GM19468 (cell line): ENCODE data around the gene TSHZ2.
"Not testable (repeated sequence)": the region's sequence is repeated elsewhere in the genome, so short reads cannot be mapped to it uniquely, and the experiment has no call there.

Source experiments
- ATAC-seq: cut with Tn5 transposase; IDR thresholded peaks from one replicate; pipeline ENCODE4 v1.9.1; 2021; ENCODE audit warnings: mild to moderate bottlenecking, moderate library complexity, moderate number of reproducible peaks; ENCODE audit not compliant: unreplicated experiment; ENCODE audit errors: extremely low read depth

TSHZ2 gene

DNA sequence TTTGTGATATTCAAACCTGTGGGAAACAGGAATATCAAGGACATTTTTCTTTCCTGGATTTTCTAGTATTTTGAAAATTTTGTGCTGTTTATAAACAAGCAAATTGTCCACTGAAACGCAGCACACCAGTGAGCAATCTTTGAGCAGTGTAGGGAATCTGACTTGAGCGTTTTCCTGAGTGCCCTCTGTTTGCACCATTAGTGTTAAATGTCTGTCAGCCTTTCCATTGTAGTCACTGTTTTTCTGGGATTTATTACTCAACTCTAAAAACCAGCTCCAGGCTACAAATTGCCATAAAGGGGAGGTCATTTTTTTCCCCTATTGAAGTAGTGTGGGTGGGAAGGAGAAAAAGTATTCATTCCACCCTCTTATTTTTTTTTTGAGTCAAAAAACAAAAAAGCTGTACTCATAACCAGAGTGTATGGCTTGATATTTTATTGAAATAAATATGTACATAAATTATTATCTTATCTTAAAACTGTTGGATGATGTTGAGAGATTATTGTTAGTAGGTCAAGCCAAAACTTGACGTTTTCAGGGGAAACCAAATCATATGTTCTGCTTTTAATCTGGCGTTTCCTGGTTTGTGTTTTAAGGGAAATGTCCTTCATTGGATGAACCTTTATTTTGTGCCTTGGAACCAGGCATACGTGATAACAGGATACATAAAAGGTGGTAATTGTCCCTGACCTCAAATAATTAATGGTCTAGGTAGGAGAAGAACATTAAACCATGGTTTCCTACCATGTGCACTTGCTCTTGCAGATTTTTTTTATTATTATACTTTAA, 51.8 kb downstream of the TSHZ2 start:
- no peak for ATAC-seq

DNA sequence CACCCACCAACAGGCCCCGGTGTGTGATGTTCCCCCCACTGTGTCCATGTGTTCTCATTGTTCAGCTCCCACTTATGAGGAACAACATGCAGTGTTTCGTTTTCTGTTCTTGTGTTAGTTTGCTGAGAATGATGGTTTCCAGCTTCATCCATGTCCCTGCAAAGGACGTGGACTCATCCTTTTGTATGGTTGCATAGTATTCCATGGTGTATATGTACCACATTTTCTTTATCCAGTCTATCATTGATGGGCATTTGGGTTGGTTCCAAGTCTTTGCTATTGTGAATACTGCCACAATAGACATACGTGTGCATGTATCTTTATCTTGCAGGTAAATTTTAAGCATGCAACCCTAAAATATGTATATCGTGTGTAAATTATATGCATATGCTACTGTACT, 52.5 kb downstream of the TSHZ2 start:
- ATAC-seq, result not testable (repeated sequence)

DNA sequence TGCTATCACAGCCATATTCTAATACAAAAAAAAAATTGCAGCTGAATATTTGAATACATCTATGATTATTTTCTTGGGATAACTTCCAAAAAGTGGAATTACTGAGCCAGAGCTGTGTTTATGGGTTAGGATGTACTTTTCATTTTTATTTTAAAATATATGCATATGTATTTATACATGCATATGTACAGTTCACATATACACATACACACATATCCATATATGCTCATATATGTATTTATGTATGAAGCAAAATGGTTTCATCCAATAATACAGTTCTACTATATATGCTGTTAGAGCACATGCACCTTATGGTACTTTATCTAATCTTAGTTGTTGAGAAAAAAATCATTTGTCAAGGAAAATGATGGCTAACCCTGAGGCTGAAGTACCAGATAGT, 54.9 kb downstream of the TSHZ2 start:
- no peak for ATAC-seq

DNA sequence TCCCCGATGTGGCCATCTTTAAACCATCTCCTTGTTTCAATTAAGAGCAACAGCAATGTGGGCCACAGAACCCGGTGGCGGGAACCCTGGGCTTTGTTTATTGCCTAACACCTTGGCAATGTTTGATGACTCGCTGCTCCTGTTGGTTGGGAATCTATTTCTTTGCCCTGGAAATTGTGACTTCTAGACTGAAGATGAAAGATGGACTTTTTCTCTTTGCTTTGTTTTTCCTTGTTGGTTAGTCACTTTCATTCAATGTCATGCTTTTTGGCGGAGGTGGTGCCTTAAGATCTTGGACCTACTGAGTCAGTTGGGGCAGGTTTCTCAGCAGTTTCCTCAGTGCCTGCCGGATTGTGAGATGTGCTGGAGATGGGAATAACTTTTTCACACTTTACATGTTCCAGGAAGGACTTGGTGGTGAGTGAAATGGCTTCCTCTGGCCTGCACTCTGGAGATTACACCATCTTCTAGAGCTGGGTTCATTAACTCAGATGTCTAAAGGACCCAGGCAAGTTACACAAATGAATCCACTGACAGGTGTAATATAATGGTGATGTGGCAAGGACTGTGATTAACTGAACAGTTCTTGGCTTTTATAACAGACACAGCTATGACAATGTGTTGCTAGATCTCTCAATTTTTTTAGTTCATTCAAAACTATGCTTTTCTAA, 56.3 kb downstream of the TSHZ2 start:
- ATAC-seq, result no peak

DNA sequence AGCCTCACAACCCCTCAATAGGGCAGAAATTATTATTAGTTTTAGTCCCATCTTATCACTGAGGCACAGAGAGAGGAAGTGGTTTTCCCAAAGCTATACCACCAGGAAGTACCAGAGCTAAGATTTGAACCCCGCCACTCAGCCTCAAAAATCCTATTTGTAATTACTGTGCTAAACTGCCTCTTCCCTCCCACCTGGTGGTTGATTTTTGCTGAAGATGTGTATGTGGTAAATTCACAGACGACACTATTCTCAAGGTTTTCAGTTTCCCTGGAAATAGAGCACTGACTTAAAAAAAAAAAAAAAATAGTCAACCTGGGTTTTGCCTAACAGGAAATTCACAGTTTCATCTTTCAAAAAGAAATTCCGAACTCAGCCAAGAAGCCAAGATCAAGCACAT, 57.9 kb downstream of the TSHZ2 start:
- ATAC-seq, result no peak

DNA sequence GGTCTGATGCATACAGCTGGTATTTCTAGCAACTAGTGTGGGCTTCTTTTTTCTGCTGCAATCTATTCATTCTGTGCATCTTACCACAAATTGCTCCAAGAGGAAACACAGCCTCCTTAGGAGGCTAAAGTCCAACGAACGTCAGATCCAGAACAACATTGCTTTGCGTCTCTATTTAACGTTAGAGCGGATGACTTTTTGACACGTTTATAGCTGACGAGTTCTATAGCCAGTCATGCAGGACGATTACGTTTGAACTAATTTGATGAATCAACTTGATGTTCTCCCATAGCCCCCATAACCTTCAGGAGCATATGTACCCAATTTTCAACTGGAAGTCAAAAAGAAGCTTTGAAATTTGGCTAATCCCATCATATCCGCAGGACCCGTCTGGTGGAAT, 59.9 kb downstream of the TSHZ2 start:
- ATAC-seq, result no peak

DNA sequence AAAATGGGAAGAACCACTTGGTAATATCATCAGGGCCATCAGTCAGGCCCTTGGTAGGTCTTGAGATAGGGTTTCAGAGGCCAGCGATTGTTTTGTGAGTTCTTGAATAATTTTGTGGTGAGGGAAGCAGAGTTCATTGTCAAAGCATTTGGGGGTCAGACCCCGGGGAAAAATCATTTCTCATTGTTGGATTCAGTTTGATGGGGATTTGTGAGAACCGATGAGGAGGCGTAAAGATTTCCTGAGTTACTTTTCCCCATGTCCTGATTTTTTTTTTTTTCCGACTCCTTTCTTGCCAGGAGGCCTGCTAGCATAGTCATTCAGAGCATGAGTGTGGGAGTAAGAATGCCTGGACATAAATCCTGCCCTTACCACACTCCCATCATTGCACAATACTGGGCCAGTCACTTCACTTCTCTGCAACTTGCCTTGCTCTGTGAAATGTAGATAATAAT, 60.3 kb downstream of the TSHZ2 start:
- ATAC-seq, result no peak

DNA sequence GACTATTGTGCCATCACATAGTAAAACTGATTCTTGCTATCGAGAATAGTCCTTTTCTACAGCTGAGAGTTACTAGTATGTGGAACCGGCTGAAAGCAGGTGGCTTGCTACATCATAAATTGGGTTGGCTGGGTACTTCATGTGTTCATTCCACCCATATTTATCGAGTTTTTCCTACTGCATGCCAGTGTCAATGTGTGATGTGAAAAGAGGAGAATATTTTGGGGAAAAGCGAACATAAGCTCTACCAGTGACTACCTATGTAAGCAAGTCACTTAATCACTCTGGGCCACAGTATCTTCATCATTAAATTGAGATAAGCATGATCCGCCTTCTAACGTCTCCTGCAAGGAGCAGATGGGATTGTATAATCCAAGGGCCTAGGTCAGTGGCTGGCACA, 61.0 kb downstream of the TSHZ2 start:
- ATAC-seq, result no peak

DNA sequence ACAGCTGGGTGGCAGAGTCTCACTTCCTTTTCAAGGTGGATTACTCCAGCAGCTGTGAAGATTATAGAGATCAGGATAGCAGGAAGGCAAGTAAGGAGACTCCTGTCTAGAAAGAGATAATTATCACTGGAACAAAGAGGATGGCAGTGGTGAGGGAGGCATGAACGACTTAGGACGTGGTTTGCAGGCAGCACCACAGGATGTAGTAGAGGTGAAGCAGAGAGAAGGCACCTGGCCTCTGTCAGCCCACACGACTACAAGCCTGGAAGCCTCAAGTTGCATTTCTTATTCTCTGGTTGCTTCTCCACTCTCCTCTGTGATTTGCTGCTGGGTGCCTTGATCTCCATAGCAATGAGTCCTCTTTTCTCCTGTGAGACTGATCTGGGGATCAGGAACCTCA, 62.7 kb downstream of the TSHZ2 start:
- no peak for ATAC-seq

DNA sequence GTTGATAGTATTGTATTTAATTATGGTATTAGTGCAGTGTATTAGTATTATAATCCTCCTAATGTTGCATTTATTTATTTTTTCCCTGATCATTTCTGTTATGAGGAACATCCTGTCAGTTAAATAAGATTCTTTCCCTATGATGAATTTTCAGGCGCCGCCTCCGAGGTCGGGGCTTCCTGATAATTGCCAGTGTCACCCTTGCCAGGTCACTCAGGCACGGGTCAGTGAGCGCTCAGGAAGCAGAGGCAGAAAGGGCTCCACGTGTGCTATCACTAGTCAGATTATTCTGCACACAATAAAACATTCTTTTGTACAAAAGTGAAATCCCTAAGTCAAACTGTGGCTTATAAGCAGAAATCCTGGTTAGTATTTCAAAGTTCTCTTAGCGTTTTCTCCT, 64.8 kb downstream of the TSHZ2 start:
- ATAC-seq, result no peak

DNA sequence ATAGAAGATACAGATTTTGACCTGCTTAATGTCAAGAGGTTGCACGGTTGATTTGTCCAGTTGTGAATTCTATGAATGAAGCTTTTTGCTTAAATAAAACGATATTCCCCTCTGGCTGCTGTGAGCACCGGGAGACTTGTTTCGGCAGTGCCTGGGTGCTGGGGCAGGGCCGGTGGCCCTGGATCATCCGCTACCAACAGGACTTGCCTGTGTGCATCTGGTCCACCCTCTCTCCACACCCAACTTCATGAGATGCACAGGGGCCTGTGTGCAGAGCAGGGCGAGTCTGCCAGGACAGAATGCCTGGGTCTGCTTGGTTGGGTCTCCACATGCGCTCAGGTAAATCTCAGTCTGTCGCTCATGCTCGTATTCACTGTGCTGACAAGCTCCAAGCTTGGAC, 65.5 kb downstream of the TSHZ2 start:
- no peak for ATAC-seq

DNA sequence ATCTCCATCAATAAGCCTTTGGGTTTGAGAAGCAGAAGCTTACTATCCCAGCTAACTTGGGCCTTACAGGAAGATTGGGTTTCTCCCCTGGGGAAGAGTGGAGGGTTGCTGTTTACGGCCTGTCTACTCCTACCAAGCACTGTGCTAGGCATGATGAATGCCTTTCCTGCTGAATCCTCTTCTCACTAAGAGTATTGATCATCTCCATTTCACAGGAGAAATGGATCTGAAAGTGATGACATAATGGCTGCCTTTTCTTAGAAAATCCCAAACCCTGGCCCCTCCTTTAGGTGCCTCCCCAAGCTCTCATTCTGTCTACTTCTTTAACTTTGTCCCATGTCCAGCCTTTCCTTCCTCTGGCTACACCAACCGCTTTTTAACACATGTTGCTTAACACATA, 66.1 kb downstream of the TSHZ2 start:
- no peak for ATAC-seq

DNA sequence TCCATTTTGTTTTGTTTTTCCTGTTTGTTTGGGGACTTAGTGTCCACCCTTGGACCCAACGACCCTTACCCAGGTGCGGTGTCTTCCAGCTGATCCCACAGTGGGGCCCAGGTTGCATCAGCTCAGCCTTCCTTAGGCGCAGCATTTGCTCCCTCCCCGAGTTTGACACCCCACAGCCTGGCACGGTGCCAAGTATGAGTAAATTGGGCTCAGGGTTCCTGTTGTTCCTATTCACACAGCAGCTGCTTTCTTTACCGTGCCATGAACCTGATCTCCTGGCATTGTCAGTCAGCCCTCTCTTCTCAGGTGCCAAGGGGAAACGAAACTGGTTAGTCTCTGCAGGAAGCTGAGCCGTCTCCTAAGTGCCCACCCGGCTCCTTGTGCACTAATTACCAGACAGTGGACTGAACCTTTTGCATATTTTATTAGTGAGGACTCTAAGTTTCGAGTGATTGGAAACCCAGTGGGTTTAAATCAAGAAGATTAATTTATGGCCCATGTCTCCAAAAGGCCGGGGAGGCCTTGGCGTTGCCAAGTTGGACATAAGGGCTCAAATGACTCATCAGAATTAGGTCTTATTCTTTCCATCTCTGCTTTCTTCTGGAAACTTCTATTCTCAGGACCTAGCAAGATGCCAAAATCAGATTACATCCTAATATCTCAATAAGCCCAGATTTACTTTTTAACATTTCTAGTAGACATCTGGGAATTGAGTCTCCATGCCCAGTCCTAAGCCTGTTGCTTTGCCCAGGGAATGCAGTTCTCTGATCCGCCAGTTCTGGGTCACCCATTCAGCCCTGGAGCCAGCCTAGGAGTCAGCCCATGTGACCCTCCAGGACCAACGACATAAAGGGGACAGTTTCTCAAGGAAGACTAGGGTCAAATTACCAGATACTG, 68.8 kb downstream of the TSHZ2 start:
- no peak for ATAC-seq

DNA sequence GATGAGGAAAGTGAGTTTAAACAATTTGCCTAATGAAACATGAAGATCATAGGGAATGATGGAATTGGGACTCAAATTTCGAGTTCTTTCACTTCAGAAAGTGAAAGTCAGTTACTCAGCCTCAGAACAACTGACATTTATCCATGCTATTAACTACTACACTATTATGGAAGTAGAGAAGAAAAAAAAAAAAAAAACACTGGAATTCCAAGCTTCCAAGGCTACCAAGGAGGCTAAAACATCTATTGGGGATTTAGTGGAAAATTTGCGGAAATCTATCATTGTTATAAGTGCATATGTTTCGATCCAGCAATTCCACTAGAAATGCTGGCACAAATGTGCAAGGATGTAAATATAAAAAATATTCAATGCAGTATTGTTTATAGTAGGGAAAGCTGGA, 70.4 kb downstream of the TSHZ2 start:
- ATAC-seq, result no peak

DNA sequence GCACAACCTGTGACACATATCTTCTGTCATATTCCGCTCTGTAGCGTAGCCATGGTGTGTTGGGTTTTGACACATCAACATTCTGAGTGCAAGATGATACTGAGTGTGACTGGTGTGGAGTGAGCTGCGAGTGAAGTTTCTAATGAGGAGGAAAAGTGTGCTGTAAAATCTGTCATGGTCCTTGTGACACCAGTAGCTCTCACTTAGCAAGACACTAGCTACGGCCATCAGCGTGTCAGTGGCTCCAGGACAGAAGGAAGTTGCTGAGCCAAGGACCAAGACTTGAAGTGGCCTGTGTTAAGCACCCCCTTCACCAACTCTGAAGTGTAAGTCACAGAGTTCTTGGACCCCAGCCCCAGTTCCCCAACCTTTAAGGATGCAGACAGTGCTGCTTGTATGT, 72.1 kb downstream of the TSHZ2 start:
- no peak for ATAC-seq

DNA sequence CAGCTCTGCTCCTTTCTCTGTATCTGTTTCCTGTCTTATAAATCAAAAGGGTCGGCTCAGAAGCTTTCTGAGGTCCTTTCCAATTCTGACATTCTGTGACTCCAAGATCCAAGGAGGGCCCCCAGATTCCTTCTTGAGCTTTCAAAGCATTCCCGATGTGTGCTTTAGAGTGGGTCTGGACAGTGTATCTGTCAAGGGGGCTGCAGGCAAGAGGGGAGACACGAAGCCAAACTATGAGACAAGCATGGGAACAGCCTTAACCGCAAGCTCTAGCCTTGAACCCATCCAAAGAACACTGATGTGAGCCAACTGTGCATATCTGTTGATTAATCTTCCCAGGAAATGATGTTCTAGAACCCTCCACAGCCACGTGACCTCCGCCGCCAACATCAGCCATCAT, 73.8 kb downstream of the TSHZ2 start:
- no peak for ATAC-seq

DNA sequence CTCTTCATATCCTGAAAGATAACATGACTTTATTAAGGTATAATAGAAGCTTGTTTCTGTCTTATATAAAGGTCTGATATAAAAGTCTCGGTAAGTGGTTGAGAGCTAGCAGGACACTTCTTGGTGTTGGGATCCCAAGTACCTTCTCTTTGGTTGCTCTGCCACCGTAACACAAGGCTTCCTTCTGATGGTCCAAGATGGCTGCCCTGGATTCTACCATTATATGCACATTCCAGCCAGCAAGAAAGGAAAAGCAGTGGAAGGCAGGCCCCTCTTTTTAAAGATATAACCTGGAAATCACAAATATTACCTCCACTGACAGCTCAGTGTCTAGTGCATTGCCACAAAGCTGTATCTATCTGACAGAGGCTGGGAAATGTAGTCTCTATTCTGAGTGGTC, 75.0 kb downstream of the TSHZ2 start:
- no peak for ATAC-seq

DNA sequence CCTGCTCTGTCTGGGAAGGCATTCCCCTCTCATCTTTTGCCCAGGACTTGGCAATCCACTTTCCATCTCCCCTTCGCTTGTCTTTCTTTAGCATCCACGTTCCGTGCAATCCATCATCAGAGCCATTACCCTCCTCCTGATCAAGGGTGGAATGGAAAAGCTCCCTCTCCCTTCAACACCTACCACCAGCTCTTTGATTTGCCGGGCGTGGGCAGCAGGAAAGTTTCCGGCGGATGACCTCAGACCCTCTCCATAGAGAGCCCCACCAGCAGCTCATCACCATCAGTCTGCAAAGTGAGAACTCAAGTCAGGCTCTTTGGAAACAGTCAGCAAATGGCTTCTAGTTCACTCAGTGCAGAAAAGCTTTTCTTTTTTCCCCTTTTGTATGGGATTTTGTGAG, 76.2 kb downstream of the TSHZ2 start:
- ATAC-seq, result no peak

DNA sequence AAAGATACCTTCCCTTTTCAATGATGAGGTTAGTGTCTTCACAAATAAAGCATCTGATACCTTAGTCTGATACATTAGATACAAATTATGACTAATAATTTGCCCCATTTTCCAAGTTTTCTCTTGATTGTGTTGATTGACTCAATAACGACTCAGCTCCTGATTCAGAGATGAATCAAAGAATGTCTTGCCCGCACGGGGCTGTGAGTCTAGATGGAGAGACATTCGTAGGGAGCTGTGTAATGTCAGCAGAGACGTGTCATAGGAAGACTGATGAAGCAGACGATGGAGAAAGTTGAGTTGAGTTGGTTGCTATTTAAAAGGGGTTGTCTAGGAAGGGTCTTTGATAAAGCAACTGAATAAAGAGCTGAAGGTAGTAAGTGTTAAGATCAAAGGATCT, 78.2 kb downstream of the TSHZ2 start:
- ATAC-seq, result no peak

DNA sequence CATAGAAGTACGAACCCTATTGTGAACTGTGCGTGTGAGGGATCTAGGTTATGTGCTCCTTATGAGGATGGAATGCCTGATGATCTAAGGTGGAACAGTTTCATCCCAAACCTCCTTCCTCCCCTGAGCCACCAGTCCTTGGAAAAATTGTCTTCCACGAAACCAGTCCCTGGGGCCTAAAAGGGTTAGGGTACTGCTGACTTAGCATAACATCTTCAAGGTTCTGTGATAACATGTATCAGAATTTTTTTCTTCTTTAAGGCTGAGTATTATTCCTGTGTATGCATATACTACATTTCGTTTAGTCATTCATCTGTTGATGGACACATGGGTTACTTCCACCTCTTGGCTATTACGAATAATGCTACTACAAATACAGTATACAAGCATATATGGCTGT, 80.2 kb downstream of the TSHZ2 start:
- ATAC-seq, result no peak

DNA sequence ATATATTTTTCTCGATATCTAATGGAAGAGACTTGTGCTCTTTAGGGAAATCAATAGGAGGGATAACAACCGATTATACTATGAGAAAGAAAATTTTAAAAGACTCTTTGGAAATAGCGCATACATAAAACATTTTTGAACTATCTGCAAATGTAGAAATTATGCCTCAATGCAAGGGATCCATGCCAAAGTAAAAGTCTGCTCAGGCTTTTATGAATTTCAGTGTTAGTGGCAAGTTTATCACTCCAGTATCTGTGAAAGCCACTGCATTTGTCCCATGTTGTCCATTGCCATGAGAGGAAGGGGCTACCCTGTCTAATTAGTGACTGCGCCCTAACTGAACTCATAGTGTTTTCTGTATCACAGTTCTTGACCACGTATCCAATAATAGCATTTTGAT, 81.4 kb downstream of the TSHZ2 start:
- no peak for ATAC-seq
